Stimulated activated naive B cell treated with anti-CD40 and anti-IgM and Interleukin-4, amounts not matched to agents 10 μg/mL and 1 μg/mL and 100 μg/mL, for 72 hours (primary cell): ENCODE data around the gene UBTD2.
"Not testable (repeated sequence)": the region's sequence is repeated elsewhere in the genome, so short reads cannot be mapped to it uniquely, and the experiment has no call there.

ENCODE experiments used
- ATAC-seq, 2 donors: fragments of 150-1000 bp; cut with Tn5 transposase; replicated peaks; 2 replicates each; pipeline ENCODE4 v1.10.0; 2021; ENCODE audit warnings: moderate library complexity in 1 of 2
- DNase-seq: peaks from one replicate; pipeline ENCODE4 v3.0.0; 2021
- H3K27ac Mint-ChIP-seq: one replicate; pipeline ENCODE4 v1.8.0; 2022; ENCODE audit warnings: mild to moderate bottlenecking, mixed read lengths
- H3K27me3 Mint-ChIP-seq, 2 donors: one replicate each; pipeline ENCODE4 v1.8.0; 2022; ENCODE audit warnings: mixed read lengths in 2 of 2
- H3K36me3 Mint-ChIP-seq, 2 donors: one replicate each; pipeline ENCODE4 v1.8.0; 2022; ENCODE audit warnings: mixed read lengths in 2 of 2, mild to moderate bottlenecking in 1 of 2
- H3K4me1 Mint-ChIP-seq, 2 donors: one replicate each; pipeline ENCODE4 v1.8.0; 2022; ENCODE audit warnings: mixed read lengths in 2 of 2, mild to moderate bottlenecking in 1 of 2
- H3K4me3 Mint-ChIP-seq, 2 donors: one replicate each; pipeline ENCODE4 v1.8.0; 2022; ENCODE audit warnings: mild to moderate bottlenecking in 2 of 2, mixed read lengths in 2 of 2, moderate library complexity in 1 of 2
- H3K9me3 Mint-ChIP-seq, 2 donors: one replicate each; pipeline ENCODE4 v1.8.0; 2022; ENCODE audit warnings: mixed read lengths in 2 of 2, mild to moderate bottlenecking in 1 of 2

UBTD2 gene, protein sequence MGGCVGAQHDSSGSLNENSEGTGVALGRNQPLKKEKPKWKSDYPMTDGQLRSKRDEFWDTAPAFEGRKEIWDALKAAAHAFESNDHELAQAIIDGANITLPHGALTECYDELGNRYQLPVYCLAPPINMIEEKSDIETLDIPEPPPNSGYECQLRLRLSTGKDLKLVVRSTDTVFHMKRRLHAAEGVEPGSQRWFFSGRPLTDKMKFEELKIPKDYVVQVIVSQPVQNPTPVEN

DNA sequence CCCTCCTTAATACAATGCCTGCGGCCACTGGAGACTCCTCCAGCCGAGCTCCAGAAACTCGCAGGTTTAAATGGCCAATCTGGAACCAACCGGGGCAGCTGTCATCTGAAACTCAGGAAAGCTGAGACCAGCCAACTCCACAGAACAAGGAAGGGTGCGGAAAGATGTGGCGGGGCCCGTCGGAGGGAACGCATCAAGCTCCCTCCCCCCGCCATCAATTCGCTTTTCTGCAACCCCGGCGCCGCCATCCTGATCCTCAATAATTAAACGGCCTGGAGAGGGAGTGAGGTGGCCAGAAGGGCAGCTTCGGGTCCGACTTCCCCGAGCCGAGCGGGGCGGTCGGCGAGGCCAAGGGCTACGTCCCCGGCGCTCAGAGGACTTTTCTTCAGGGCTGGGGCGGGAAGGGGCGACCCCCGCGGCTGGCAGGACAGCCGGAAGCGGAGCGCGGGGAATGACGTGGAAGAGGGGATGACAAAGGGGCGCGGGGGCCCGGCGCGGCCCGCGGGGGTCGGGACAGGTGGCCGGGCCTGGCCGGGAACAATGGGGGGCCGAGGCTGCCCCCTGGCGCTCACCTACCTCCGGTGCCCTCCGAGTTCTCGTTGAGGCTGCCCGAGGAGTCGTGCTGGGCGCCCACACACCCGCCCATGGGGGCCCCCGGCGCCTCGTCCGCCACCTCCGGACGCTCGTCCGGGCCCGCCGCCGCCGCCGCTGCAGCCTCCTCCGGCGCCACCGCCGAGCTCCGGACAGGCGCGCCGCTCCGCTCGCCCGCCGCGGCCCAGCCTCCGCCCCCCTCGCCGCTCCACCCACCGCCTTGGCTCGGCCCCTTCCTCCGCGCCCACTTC is at the start of gene UBTD2:
Gene UBTD2, minus strand, starts transcription at position 745 of the 842 bp plus-strand sequence. Its CDS starts 99 bp downstream, at position 646.
- peak; percentile 89 to 92 for ATAC-seq
- peaks cover 6 to 30% of the 10 kb centered on the region in 2 donors for H3K4me1 Mint-ChIP-seq
- H3K36me3 Mint-ChIP-seq = peaks cover 2 to 7% of the 10 kb centered on the region in 2 donors
- peak within 1 kb of the TSS; percentile 92 to 94 for H3K4me3 Mint-ChIP-seq
- peak within 1 kb of the TSS; percentile 91 for H3K27ac Mint-ChIP-seq
- H3K27me3 Mint-ChIP-seq = no peaks in the 10 kb centered on the region
- peak; percentile 78 for DNase-seq
- peaks cover 0 to 1% of the 10 kb centered on the region in 2 donors for H3K9me3 Mint-ChIP-seq

DNA sequence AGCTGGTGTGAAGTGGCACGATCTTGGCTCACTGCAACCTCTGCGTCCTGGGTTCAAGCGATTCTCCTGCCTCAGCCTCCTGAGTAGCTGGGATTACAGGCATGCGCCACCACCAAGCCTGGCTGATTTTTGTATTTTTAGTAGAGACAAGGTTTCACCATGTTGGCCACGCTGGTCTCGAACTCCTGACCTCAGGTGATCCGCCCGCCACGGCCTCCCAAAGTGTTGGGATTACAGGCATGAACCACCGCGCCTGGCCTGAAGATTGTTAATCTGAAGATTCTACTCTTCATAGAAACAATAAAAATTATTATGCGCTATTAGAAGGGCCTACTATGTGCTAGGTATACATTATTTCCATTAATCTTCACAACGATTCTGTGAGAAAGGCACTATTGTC is 43.3 kb upstream of the UBTD2 start:
- H3K36me3 Mint-ChIP-seq, H3K4me1 Mint-ChIP-seq, H3K4me3 Mint-ChIP-seq, DNase-seq, ATAC-seq, H3K27ac Mint-ChIP-seq, H3K27me3 Mint-ChIP-seq, H3K9me3 Mint-ChIP-seq: not testable (repeated sequence)

DNA sequence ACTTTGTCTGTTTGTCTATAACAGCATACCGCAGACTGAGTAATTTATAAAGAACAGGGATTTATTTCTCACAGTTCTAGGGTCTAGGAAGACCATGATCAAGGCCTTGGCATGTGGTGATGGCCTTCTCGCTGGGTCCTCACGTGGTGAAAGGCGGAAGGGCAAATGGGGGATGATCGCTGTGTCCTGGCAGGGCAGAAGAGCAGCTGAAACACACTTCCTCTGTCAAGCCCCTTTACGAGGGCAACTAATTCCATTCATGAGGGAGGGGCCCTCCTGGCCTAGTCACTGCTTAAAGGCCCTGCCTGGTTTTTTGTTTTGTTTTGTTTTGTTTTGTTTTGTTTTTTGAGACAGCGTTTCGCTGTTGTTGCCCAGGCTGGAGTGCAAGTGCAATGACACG is 41.9 kb upstream of the UBTD2 start:
- Mint-ChIP-seq H3K27ac (no peak overlapping the region), H3K36me3 (no peaks in the 10 kb centered on the region), H3K27me3 (no peaks in the 10 kb centered on the region), H3K4me3 (no peak overlapping the region), H3K9me3 (no peaks in the 10 kb centered on the region), H3K4me1 (peaks cover 9 to 14% of the 10 kb centered on the region in 2 donors)
- ATAC-seq (no peak), DNase-seq (no peak)

DNA sequence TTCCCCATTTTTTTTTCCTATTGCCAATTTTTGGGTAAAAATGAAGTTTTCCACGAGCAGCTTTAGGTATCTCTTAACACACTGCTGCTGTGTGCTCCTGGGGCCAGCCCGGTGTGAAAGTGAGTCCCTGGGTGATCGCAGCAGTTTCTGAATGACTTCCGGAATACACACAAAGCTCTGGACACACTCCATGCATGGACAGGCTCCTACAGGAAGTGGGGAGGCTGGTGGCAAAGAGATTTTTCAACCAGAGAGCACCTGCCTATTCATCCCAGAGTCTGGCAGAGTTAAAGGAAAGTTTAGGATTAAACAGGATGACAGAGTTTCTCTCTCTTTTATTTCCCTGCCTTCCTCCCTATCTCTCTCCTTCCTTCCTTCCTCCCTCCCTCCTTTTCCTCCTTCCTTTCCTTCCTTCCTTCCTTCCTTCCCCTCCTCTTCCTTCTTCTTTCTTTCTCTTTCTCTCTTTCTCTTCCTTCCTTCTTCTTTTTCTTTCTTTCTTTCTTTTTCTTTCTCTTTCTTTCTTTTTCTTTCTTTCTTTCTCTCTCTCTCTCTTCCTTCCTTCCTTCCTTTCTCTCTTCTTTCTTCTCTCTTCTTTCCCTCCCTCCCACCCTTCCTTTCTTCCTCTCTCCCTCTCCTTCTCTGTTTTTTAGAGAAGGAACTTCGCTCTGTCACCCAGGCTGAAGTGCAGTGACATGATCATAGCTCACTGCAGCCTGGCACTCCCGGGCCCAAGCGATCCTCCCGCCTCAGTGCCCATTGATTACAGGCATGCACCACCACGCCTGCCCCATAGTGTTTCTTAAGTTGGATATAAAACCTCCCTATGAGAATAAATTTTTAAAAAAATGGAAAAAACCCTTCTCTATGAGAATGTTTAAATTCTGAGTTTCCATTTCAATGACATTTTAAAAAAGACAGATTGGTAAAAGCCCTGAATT is 38.7 kb upstream of the UBTD2 start:
- peaks cover 16 to 19% of the 10 kb centered on the region in 2 donors for H3K4me1 Mint-ChIP-seq
- DNase-seq (no peak), ATAC-seq (peak; percentile 34 to 74)
- H3K27ac Mint-ChIP-seq = peak overlapping the region; percentile 22
- H3K27me3 Mint-ChIP-seq = no peaks in the 10 kb centered on the region
- H3K9me3 Mint-ChIP-seq = no peaks in the 10 kb centered on the region
- H3K4me3 Mint-ChIP-seq = peak overlapping the region in 1 of 2 donors; percentile 22
- H3K36me3 Mint-ChIP-seq = no peaks in the 10 kb centered on the region

DNA sequence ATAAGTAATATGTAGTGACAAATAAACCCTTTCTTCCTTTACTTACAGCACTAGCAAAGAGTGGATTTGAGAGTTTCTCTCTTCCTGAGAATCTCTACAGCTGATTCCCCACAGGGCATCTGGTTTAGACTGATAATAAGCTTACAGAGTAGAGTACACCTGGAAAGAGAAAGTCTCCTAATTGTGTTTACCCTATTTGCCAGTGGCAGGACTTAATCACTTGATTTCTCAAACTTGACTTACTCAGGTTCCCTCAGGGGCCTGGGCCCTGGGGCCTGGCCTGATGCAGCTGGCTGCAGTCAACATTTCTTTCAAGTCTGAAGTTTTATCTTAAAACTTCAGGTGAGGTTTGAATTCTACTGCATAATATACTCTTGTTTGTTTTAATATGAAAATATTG is 38.0 kb upstream of the UBTD2 start:
- H3K4me3 Mint-ChIP-seq = no peak overlapping the region
- no peaks in the 10 kb centered on the region for H3K9me3 Mint-ChIP-seq
- ATAC-seq (peak in 1 of 2 donors; percentile 24), DNase-seq (no peak)
- no peak overlapping the region for H3K27ac Mint-ChIP-seq
- no peaks in the 10 kb centered on the region for H3K36me3 Mint-ChIP-seq
- H3K27me3 Mint-ChIP-seq = no peaks in the 10 kb centered on the region
- H3K4me1 Mint-ChIP-seq = peaks cover 16 to 19% of the 10 kb centered on the region in 2 donors

DNA sequence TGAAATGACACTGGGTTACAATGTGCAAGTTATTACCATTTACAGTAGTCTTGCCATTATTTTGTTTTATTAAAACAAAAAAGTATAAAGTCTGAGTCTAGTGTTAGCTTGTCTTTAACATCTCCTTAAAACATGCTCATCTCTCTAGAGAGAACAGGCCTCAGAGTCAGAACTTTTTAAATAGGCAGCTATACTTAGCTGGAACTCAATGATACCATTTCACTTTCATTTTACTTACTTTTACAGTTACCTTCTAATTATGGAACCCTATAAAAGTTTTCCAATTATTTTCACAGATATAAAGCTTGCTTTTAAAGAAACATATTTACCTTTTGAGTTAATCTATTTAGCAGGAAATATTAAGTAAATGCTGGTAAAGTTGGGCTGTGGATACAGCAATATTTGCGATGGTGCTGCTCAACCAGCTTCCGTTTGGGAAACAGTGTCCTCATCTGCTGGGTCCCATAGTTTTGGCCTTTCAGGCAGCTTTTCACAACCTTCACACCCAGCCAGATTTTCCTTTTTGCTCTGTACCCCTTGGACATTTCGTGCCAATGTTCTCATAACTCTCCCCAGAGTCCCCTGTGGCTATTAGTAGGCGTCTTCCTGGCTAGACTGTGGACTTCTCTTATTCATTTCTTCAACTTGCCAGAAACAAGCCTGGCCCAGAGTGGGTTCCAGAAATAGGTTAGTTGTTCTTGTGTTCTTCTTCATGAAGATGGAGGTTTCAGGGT is 36.3 kb upstream of the UBTD2 start:
- Mint-ChIP-seq H3K36me3 (no peaks in the 10 kb centered on the region), H3K4me1 (peaks cover 16 to 19% of the 10 kb centered on the region in 2 donors), H3K4me3 (no peak overlapping the region), H3K27ac (no peak overlapping the region), H3K27me3 (no peaks in the 10 kb centered on the region), H3K9me3 (no peaks in the 10 kb centered on the region)
- DNase-seq (no peak), ATAC-seq (peak; percentile 48 to 60)

DNA sequence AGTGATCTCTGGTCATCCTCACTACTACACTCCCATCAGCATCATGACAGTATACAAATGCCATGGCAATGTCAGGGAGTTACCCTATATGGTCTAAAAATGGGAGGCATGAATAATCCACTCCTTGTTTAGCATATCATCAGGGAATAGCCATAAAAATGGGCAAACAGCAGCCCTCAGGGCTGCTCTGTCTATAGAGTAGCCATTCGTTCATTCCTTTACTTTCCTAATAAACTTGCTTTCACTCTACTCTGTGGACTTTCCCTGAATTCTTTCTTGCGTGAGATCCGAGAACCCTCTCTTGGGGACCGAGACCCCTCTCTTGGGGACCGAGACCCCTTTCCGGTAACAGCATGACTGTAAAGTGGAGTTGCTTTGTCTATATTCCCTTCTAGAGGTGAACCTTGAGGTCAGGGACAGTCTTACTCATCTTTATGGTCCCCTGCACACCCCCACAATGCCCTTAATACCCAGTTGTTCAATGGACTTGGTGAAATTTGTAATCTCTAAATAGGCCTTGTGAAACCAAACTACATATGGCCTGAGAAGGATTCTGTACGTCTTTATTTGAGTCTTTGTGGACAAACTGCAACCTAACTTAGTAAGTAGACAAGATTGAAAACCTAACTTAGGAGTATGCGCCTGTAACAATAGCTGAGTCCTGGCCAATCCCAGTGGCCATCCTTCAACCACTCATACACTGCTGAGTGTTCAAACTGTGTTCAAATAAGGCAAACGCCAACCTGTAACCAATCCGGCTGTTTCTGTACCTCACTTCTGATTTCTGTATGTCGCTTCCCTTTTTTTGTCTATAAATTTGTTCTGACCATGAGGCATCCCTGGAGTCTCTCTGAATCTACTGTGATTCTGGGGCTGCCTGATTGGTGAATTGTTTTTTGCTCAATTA is 32.3 kb upstream of the UBTD2 start:
- no peak overlapping the region for H3K27ac Mint-ChIP-seq
- H3K4me3 Mint-ChIP-seq = no peak overlapping the region
- H3K36me3 Mint-ChIP-seq = no peaks in the 10 kb centered on the region

DNA sequence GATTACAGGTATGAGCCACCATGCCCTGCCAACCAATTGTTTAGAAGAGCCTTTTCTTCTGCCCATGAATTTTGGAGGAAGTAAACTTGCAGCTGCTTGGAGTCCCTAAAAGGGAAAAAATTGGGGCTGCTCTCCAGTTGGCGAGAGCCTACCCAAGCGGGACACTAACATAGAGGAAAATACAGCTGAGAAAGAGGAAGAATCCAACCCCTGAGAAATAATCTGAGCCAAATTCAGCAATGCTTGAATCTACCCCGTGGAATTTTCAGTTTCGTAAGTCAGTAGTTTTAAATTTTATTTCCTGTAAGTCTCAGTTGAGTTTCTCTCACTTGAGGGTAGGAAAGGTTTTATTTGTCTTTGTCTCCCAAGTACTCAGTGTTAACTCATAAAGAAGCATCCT is 30.4 kb upstream of the UBTD2 start:
- Mint-ChIP-seq H3K36me3 (no peaks in the 10 kb centered on the region), H3K4me1 (no peaks in the 10 kb centered on the region), H3K9me3 (no peaks in the 10 kb centered on the region), H3K4me3 (no peak overlapping the region), H3K27ac (no peak overlapping the region), H3K27me3 (peaks cover 0 to 5% of the 10 kb centered on the region in 2 donors)
- ATAC-seq (no peak), DNase-seq (no peak)

More for the DNA sequence above, 32.3 kb upstream of the UBTD2 start:
- ATAC-seq = peak in 1 of 2 donors; percentile 59
- H3K9me3 Mint-ChIP-seq = no peaks in the 10 kb centered on the region
- DNase-seq = no peak
- peaks cover 0 to 5% of the 10 kb centered on the region in 2 donors for H3K27me3 Mint-ChIP-seq
- H3K4me1 Mint-ChIP-seq = peaks cover 5 to 7% of the 10 kb centered on the region in 2 donors

DNA sequence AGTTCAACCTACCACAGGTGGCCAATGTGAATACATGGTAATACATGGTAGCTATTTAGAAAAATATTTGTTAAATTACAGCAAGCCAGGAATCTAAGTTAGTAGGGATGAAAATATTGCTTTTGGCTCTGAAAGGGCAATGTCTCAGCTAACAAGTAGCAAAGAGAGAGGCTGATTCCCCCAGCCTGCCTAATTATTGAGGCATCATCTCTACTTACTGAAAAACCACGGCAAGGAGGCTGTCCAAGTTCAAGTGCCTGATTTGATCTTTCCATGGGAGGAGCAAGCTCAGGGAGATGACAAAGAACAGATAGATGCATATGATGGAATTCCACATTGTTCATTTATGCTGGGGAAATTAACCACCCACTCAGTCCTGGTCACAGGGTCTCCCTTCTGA is 28.7 kb upstream of the UBTD2 start:
- DNase-seq (no peak), ATAC-seq (no peak)
- Mint-ChIP-seq H3K27me3 (peaks cover 0 to 5% of the 10 kb centered on the region in 2 donors), H3K4me3 (no peak overlapping the region), H3K9me3 (no peaks in the 10 kb centered on the region), H3K27ac (no peak overlapping the region), H3K36me3 (no peaks in the 10 kb centered on the region), H3K4me1 (no peaks in the 10 kb centered on the region)

DNA sequence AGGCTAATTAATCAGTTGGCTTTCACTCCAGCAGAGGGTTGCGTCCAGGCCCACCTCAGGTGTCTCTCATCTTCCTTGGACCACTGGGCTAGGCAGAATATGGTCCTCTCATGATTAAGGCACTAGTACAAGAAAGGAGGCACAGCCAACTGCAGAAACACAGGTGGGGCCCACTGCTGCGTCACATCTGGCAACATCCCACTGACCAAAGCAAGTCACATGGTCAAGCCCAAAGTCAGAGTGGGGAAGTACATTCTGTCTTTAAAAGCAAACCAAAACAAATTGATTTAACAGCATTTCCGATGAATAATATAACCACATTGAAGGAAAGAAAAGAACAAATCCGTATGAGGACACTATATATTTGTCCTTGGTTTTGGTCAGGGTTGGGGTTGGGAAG is 28.0 kb upstream of the UBTD2 start:
- no peaks in the 10 kb centered on the region for H3K36me3 Mint-ChIP-seq
- H3K27ac Mint-ChIP-seq = no peak overlapping the region
- H3K27me3 Mint-ChIP-seq = peaks cover 0 to 5% of the 10 kb centered on the region in 2 donors
- H3K9me3 Mint-ChIP-seq = no peaks in the 10 kb centered on the region
- DNase-seq = no peak
- no peak for ATAC-seq
- no peak overlapping the region for H3K4me3 Mint-ChIP-seq
- no peaks in the 10 kb centered on the region for H3K4me1 Mint-ChIP-seq

DNA sequence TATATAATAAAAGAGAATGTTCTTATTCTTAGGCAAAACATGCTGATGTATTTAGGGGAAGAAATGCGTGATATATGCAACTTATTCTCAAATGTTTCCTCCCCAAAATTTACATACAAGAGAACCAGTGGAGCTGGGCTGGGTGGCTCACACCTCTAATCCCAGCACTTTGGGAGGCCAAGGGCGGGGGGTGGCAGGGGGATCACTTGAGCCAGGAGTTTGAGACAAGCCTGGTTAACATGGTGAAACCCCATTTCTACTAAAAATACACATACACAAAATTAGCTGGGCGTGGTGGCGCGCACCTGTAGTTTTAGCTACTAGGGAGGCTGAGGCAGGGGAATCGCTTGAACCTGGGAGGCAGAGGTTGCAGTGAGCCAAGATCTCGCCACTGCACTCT is 27.5 kb upstream of the UBTD2 start:
- ATAC-seq = no peak
- H3K27ac Mint-ChIP-seq = no peak overlapping the region
- no peaks in the 10 kb centered on the region for H3K36me3 Mint-ChIP-seq
- peaks cover 0 to 5% of the 10 kb centered on the region in 2 donors for H3K27me3 Mint-ChIP-seq
- no peak for DNase-seq
- H3K9me3 Mint-ChIP-seq = no peaks in the 10 kb centered on the region
- H3K4me1 Mint-ChIP-seq = no peaks in the 10 kb centered on the region
- no peak overlapping the region for H3K4me3 Mint-ChIP-seq

DNA sequence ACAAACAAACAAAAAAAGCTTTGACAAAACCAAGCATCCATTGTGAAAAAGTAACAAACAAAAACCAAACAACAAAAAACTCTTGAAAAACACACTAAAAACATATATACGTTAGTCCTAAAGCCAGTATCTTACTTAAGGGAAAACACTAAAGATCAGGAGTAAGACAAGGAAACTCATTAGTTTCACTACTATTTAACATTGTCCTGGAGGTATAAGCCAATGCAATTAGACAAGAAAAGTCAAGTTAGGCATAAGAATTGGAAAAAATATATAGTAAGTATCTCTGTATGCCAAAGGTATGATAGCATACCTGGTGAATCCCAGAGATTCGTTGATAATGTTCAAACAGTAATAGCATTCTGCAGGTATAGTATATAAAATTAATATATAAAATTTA is 21.8 kb upstream of the UBTD2 start:
- no peak overlapping the region for H3K4me3 Mint-ChIP-seq
- DNase-seq = no peak
- no peaks in the 10 kb centered on the region for H3K9me3 Mint-ChIP-seq
- no peaks in the 10 kb centered on the region for H3K4me1 Mint-ChIP-seq
- no peaks in the 10 kb centered on the region for H3K36me3 Mint-ChIP-seq
- H3K27me3 Mint-ChIP-seq = peaks cover 3 to 5% of the 10 kb centered on the region in 2 donors
- ATAC-seq = no peak
- no peak overlapping the region for H3K27ac Mint-ChIP-seq
